Measurements from ENCODE around the gene F2.

F2 gene

DNA sequence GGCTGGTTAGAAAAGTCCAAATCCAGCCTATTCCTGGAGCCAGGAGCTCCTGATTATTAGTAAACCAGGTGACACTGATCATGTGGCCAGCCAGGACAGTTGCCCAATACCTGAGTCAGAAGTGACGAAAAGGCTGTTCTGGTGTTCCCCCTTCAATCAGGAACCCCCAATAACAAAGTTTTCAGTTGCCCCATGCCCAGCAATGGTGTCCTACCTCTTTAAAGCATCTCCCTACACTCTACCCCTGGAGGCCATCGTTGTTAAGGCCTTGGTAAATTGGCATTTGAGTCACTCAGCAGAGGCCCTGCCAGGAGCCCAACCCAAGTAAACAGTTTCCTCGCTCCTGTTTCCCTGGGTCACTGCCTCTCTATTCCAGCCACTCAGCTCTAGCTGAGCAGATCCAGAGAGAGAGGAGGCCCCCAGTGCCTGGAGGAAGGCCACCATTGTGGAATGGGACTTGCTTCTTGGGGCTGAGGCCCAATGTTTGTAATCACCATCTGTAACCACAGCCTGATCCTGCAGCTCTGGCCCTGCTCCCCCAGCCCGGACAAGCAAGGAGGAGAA lies 43.6 kb upstream of the F2 start:
- TF ChIP-seq, protein P1, sequence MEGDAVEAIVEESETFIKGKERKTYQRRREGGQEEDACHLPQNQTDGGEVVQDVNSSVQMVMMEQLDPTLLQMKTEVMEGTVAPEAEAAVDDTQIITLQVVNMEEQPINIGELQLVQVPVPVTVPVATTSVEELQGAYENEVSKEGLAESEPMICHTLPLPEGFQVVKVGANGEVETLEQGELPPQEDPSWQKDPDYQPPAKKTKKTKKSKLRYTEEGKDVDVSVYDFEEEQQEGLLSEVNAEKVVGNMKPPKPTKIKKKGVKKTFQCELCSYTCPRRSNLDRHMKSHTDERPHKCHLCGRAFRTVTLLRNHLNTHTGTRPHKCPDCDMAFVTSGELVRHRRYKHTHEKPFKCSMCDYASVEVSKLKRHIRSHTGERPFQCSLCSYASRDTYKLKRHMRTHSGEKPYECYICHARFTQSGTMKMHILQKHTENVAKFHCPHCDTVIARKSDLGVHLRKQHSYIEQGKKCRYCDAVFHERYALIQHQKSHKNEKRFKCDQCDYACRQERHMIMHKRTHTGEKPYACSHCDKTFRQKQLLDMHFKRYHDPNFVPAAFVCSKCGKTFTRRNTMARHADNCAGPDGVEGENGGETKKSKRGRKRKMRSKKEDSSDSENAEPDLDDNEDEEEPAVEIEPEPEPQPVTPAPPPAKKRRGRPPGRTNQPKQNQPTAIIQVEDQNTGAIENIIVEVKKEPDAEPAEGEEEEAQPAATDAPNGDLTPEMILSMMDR (IDR thresholded peaks at IDR 0.05; ENCODE audit: low read length, missing control alignments): peak; percentile 4
- no peak overlapping the region for H3K4me3 ChIP-seq (replicated peaks; ENCODE audit: low read depth, low read length)
- peak; percentile 59 for DNase-seq (ENCODE audit: low read depth)

DNA sequence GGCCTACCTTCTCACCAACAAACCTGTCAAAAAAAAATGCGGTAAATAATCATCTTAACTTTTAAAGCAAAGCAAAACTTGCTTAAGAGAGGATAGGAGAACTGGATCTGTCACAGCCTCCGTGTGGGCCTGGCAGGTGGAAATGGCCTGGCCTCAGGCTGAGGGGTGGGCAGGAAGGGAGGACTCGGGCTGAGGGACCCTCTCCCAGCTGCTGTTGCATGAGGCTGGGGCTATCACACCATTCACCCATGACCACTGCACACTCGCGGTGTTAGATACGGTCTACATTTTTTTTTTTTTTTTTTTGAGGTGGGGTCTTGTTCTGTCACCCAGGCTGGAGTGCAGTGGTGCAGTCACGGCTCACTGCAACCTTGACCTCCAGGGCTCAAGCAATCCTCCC lies 43.1 kb upstream of the F2 start:
- TF ChIP-seq, protein P1 (IDR thresholded peaks at IDR 0.05; ENCODE audit: low read length, missing control alignments): no peak
- DNase-seq (ENCODE audit: low read depth): no peak
- no peak overlapping the region for H3K4me3 ChIP-seq (replicated peaks; ENCODE audit: low read depth, low read length)

DNA sequence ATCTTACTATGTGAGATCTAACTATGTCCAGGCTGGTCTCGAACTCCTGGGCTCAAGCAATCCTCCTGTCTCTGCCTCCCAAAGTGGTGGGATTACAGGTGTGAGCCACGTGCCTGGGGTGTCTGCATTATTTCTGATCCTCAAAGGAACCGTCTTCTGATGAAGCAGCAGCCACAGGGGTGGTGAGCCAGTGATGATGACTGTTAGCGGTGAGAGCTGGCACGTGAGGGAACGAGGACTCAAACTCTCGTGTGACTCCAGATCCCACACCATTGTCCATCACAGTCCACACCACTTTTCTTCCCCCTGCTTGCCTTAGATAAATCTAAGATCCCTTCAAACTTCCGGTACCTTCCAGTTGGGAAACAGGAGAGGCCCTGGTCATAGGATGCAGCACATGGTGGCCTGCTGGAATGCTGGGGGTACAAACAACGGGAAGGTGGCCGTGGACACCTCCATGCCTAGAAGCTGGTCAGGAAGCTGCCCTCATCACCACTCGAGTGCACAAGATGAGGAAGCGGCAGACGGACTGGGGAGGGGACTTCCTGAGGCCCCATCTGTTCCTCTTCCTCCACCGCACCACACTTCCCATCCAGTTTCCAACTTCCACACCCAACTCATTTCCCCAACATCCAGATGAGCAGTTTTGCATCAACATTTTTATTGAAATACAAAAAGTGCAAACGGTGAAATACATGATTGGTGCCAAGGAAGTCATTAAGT lies 42.4 kb upstream of the F2 start:
- H3K4me3 ChIP-seq (replicated peaks; ENCODE audit: low read depth, low read length): no peak overlapping the region
- TF ChIP-seq, protein P1 (IDR thresholded peaks at IDR 0.05; ENCODE audit: low read length, missing control alignments): no peak

DNA sequence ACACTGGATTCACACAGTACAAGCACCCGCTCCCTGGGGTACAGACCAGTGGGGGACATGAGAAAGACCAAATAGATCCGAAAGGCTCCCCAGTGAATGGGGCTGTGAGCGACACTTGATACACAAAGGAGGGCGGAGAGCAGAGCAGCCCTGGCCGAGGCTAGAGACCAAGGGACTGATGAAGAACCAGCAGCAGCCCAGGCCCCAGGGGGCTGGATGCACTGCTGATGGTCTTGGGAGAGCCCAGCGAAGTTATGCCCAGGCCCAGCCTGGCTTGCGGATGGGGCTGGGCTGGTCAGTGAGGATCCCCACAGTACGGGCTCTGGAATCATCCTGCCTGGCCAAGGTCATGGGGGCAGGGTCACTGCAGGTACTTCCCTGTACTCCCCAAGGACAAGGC lies 41.8 kb upstream of the F2 start:
- TF ChIP-seq, protein P1 (IDR thresholded peaks at IDR 0.05; ENCODE audit: low read length, missing control alignments): no peak
- H3K4me3 ChIP-seq (replicated peaks; ENCODE audit: low read depth, low read length): no peak overlapping the region
- no peak for DNase-seq (ENCODE audit: low read depth)

More for the DNA sequence above, 42.4 kb upstream of the F2 start:
- DNase-seq (ENCODE audit: low read depth): no peak

DNA sequence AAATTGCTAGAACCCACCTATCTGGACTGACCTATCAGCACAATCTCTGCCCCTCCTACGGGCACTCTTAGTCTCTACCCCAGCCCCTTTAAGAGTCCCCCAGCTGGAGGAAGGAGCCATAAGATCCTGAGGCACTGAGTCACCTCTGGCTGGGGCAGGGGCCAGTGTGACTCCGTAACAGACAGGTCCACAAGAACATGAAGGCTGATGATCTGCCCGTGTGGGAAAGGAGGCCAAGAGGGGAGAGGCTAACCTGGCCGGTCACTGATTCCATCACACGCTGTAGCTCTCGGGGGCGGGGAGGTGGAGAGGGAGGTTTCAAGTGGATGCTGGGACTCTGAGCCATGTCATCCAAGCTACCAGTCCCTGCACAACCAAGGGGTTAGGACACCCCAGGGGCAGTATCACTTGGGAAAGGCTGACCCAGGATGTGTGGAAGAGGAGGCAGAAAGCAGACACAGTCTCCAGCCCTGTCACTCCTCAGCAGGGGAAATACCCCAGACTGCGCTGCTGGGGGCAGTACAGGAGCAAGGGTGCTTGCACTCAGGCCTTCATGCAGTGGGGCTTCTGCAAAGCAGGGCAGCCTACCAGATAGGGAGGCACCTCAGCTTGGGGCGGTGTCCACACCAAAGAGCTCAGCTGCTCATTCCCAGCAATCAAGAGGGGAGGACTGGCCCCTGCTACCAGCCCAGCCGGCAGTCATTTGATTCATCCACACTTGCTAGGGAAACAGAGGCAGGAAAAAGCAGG lies 40.8 kb upstream of the F2 start:
- DNase-seq (ENCODE audit: low read depth): no peak
- TF ChIP-seq, protein P1 (IDR thresholded peaks at IDR 0.05; ENCODE audit: low read length, missing control alignments): no peak
- no peak overlapping the region for H3K4me3 ChIP-seq (replicated peaks; ENCODE audit: low read depth, low read length)

DNA sequence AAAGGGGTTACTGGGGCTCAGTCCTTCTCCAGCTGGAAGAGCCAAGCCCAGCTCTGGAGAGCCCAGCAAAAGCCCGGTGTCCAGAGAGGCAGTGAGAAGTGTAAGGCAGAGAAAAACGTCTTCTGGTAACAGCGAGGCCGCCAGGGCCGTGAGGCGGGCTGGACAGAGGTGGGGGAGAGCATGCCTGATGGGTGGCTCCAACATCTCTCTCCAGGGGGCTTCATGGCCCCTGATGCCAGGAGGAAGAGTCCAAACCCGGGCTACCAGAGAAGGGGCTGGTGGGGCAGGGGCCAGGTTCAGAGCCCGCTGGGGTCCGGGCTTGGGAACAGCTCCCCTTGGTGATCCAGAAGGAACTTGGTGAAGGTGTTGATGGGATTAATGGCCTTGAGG lies 40.3 kb upstream of the F2 start:
- DNase-seq (ENCODE audit: low read depth): no peak
- no peak overlapping the region for H3K4me3 ChIP-seq (replicated peaks; ENCODE audit: low read depth, low read length)
- TF ChIP-seq, protein P1 (IDR thresholded peaks at IDR 0.05; ENCODE audit: low read length, missing control alignments): no peak

Data from fibroblast of pulmonary artery (primary cell).